Esophagus mucosa (tissue), 1 donor: Measurements from ENCODE around the gene LRRC30. TPM values are rescaled to one million over a fixed set of nuclear protein-coding genes. Genes with fewer than 3 reads are reported as not detected.
"Not testable (repeated sequence)": the region's sequence is repeated elsewhere in the genome, so short reads cannot be mapped to it uniquely, and the experiment has no call there.

ENCODE experiments used
- ATAC-seq: fragments of 200-7000 bp; cut with Tn5 transposase; one replicate; pipeline ENCODE4 v1.9.1; 2020
- total RNA-seq: library from RNA; stranded (reverse); gene quantifications from one replicate; pipeline ENCODE4 v1.2.4, GENCODE V29; 2023
- donor health status: DM: yes; HTN: yes; CAD: no.

LRRC30 gene
- total RNA-seq, result not detected

GRCh38 chr18:7230626-7231349, at the start of gene LRRC30:
Gene LRRC30 (plus strand): TSS chr18:7231089. CDS start chr18:7231139, 50 bp downstream.
- ATAC-seq, result no peak

- ATAC-seq, result no peak
Measured at GRCh38 chr18:7185701-7186100, 45.2 kb upstream of the LRRC30 start.

- no peak for ATAC-seq
Measured at GRCh38 chr18:7190547-7191156, 40.2 kb upstream of the LRRC30 start.

GRCh38 chr18:7191736-7192135, 39.2 kb upstream of the LRRC30 start:
- no peak for ATAC-seq

GRCh38 chr18:7195266-7195665, 35.6 kb upstream of the LRRC30 start:
- no peak for ATAC-seq

- ATAC-seq, result no peak
Measured at GRCh38 chr18:7196421-7196820, 34.5 kb upstream of the LRRC30 start.

GRCh38 chr18:7197854-7198253, 33.0 kb upstream of the LRRC30 start:
- ATAC-seq, result no peak

- no peak for ATAC-seq
Measured at GRCh38 chr18:7198326-7198725, 32.6 kb upstream of the LRRC30 start.

GRCh38 chr18:7201096-7201495, 29.8 kb upstream of the LRRC30 start:
- no peak for ATAC-seq

- ATAC-seq, result no peak
Measured at GRCh38 chr18:7202169-7202568, 28.7 kb upstream of the LRRC30 start.

GRCh38 chr18:7203601-7204000, 27.3 kb upstream of the LRRC30 start:
- ATAC-seq, result not testable (repeated sequence)

GRCh38 chr18:7205346-7205745, 25.5 kb upstream of the LRRC30 start:
- no peak for ATAC-seq

- ATAC-seq, result no peak
Measured at GRCh38 chr18:7206217-7206616, 24.7 kb upstream of the LRRC30 start.

- no peak for ATAC-seq
Measured at GRCh38 chr18:7207366-7207915, 23.4 kb upstream of the LRRC30 start.

GRCh38 chr18:7221424-7222155, 9.3 kb upstream of the LRRC30 start:
- ATAC-seq, result peak; percentile 74

- ATAC-seq, result no peak
Measured at GRCh38 chr18:7224198-7224597, 6.7 kb upstream of the LRRC30 start.

GRCh38 chr18:7232218-7232617, 1.3 kb downstream of the LRRC30 start:
- ATAC-seq, result no peak

- ATAC-seq, result no peak
Measured at GRCh38 chr18:7233134-7233810, 2.4 kb downstream of the LRRC30 start.

GRCh38 chr18:7234091-7234490, 3.2 kb downstream of the LRRC30 start:
- no peak for ATAC-seq

GRCh38 chr18:7234956-7235355, 4.1 kb downstream of the LRRC30 start:
- no peak for ATAC-seq

GRCh38 chr18:7236072-7236471, 5.2 kb downstream of the LRRC30 start:
- no peak for ATAC-seq

- no peak for ATAC-seq
Measured at GRCh38 chr18:7236933-7237332, 6.0 kb downstream of the LRRC30 start.
